ENCODE results near the gene CACNA1G.

CACNA1G gene

DNA sequence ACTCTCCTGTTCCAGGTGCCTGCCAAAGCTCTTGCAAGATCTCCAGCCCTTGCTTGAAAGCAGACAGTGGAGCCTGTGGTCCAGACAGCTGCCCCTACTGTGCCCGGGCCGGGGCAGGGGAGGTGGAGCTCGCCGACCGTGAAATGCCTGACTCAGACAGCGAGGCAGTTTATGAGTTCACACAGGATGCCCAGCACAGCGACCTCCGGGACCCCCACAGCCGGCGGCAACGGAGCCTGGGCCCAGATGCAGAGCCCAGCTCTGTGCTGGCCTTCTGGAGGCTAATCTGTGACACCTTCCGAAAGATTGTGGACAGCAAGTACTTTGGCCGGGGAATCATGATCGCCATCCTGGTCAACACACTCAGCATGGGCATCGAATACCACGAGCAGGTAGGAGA, 17.7 kb downstream of the CACNA1G start:
- no peak for TF ChIP-seq TAF1 (IDR thresholded peaks at IDR 0.05; ENCODE audit: borderline replicate concordance, insufficient read depth, low read length)
- TF ChIP-seq, protein P1, sequence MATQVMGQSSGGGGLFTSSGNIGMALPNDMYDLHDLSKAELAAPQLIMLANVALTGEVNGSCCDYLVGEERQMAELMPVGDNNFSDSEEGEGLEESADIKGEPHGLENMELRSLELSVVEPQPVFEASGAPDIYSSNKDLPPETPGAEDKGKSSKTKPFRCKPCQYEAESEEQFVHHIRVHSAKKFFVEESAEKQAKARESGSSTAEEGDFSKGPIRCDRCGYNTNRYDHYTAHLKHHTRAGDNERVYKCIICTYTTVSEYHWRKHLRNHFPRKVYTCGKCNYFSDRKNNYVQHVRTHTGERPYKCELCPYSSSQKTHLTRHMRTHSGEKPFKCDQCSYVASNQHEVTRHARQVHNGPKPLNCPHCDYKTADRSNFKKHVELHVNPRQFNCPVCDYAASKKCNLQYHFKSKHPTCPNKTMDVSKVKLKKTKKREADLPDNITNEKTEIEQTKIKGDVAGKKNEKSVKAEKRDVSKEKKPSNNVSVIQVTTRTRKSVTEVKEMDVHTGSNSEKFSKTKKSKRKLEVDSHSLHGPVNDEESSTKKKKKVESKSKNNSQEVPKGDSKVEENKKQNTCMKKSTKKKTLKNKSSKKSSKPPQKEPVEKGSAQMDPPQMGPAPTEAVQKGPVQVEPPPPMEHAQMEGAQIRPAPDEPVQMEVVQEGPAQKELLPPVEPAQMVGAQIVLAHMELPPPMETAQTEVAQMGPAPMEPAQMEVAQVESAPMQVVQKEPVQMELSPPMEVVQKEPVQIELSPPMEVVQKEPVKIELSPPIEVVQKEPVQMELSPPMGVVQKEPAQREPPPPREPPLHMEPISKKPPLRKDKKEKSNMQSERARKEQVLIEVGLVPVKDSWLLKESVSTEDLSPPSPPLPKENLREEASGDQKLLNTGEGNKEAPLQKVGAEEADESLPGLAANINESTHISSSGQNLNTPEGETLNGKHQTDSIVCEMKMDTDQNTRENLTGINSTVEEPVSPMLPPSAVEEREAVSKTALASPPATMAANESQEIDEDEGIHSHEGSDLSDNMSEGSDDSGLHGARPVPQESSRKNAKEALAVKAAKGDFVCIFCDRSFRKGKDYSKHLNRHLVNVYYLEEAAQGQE (IDR thresholded peaks at IDR 0.05; ENCODE audit: insufficient read depth in 1 of 2, low read depth in 2 of 2, low read length in 2 of 2), result no peak
- TF ChIP-seq FOXP2 (optimal IDR thresholded peaks at IDR 0.05; ENCODE audit: borderline replicate concordance, extremely low read depth, extremely low read length, insufficient read depth), result no peak
- no peak for TF ChIP-seq POLR2AphosphoS5 (IDR thresholded peaks at IDR 0.05; ENCODE audit: low read depth, low read length)
- TF ChIP-seq SIN3A (IDR thresholded peaks at IDR 0.05; ENCODE audit: borderline replicate concordance, insufficient read depth, low read length), result no peak

DNA sequence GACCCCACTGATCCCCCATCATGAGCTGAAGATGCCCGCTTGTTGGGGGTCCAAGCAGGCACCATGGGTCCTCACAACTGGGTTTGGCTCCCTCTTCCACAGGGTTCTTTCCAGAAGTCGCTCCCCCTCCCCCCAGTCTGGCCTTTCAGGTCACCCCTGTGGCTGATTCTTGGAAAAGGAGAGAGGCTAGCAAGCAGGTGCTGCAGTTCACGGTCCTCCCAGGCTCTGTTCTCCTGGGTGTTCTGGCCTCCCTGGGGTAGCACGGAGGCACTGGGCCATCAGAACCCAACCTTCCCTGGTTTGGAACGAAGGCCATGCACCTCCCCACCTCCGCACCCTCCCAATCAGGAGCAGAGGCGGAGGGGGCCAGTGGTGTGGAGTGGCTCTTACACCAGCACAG, 18.9 kb downstream of the CACNA1G start:
- TF ChIP-seq, protein P1 (IDR thresholded peaks at IDR 0.05; ENCODE audit: insufficient read depth in 1 of 2, low read depth in 2 of 2, low read length in 2 of 2), result no peak

DNA sequence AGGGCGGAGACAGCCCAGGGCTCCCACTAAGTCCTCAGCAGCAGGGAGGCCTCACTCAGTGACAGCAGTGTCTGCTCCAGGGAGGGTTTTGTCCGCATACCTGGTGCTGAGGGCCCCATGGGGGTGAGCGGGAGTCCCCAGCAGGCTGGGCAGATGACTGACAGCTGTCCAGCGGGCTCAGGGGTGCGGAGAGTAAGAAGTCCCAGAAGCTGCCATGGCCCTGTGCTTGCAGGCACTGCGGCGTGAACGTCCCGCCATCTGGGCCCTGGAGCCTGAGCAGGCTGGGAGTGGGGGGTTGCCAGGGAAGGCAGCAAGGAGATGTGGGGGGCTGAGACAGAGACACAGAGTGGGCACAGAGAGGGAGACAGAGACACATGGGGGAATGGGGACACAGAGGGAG, 20.1 kb downstream of the CACNA1G start:
- TF ChIP-seq, protein P1 (IDR thresholded peaks at IDR 0.05; ENCODE audit: insufficient read depth in 1 of 2, low read depth in 2 of 2, low read length in 2 of 2), result no peak
- no peak for TF ChIP-seq TAF1 (IDR thresholded peaks at IDR 0.05; ENCODE audit: borderline replicate concordance, insufficient read depth, low read length)

DNA sequence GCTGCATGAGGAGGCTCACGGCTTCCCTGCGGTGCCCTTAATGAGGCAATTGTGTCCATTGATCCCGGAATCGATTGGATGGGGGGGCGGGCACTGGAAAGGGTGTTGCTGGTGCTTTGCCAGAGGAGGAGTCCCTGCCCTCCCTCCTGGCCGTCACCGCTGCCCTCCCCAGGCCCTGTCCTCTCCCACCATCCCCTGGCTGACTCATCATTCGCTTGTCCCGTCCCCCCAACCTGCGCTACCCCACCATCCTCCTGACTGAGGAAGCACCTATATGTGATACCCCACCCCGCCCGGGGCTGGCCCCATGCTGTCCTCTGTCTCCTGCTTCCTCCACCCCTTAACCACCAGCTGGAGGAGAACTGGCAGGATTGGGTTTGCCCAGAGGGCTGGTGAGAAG, 20.8 kb downstream of the CACNA1G start:
- TF ChIP-seq FOXP2 (optimal IDR thresholded peaks at IDR 0.05; ENCODE audit: borderline replicate concordance, extremely low read depth, extremely low read length, insufficient read depth), result no peak
- TF ChIP-seq, protein P1 (IDR thresholded peaks at IDR 0.05; ENCODE audit: insufficient read depth in 1 of 2, low read depth in 2 of 2, low read length in 2 of 2), result no peak
- TF ChIP-seq POLR2AphosphoS5 (IDR thresholded peaks at IDR 0.05; ENCODE audit: low read depth, low read length), result no peak
- TF ChIP-seq SIN3A (IDR thresholded peaks at IDR 0.05; ENCODE audit: borderline replicate concordance, insufficient read depth, low read length), result no peak
- no peak for TF ChIP-seq TAF1 (IDR thresholded peaks at IDR 0.05; ENCODE audit: borderline replicate concordance, insufficient read depth, low read length)

DNA sequence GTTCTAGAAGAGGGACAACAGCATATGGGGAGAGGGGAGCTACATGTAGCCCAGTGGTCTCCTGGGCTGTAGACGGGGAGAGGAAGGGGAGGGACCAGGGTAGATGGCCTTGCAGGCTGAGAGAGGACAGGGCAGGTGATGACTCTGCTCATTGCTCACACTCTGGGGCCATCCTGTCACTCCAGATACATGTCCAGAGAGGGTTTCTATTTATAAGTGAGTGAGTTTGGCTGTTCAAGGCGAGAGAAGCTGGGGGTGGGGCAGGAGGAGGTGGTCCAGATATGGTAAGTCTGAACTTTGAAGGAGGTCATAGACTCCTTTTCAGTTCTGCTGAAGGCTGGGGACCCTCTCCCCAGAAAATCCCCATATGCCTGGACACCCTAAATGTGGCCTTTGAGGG, 22.2 kb downstream of the CACNA1G start:
- TF ChIP-seq, protein P1 (IDR thresholded peaks at IDR 0.05; ENCODE audit: insufficient read depth in 1 of 2, low read depth in 2 of 2, low read length in 2 of 2), result no peak
- TF ChIP-seq TAF1 (IDR thresholded peaks at IDR 0.05; ENCODE audit: borderline replicate concordance, insufficient read depth, low read length) (no peak), SIN3A (IDR thresholded peaks at IDR 0.05; ENCODE audit: borderline replicate concordance, insufficient read depth, low read length) (no peak), FOXP2 (optimal IDR thresholded peaks at IDR 0.05; ENCODE audit: borderline replicate concordance, extremely low read depth, extremely low read length, insufficient read depth) (no peak), POLR2AphosphoS5 (IDR thresholded peaks at IDR 0.05; ENCODE audit: low read depth, low read length) (no peak)

All from PFSK-1 (cell line).